Measurements from ENCODE around the gene HBS1L.

HBS1L gene

GRCh38 chr6:135086414-135086764 is 31.8 kb upstream of the HBS1L start:
- TF ChIP-seq CTCF (IDR thresholded peaks at IDR 0.05; ENCODE audit: insufficient read depth, low read length) (no peak), SPI1 (IDR thresholded peaks at IDR 0.05; ENCODE audit: borderline replicate concordance, low read depth) (no peak), POLR2AphosphoS5 (IDR thresholded peaks at IDR 0.05; ENCODE audit: low read depth) (no peak), REST (IDR thresholded peaks at IDR 0.05; ENCODE audit: insufficient replicate concordance, low read depth) (no peak), GABPA (IDR thresholded peaks at IDR 0.05; ENCODE audit: low read depth) (no peak)
- Histone ChIP-seq H3K27ac (replicated peaks) (no peak overlapping the region), H3K4me3 (replicated peaks; ENCODE audit: insufficient read depth, low read length) (no peak overlapping the region)

GRCh38 chr6:135085700-135086413 is 31.2 kb upstream of the HBS1L start:
- Histone ChIP-seq H3K4me3 (replicated peaks; ENCODE audit: insufficient read depth, low read length) (no peak overlapping the region), H3K27ac (replicated peaks) (no peak overlapping the region), H3K27me3 (ENCODE audit: insufficient read depth, poor library complexity, severe bottlenecking) (no peaks in the 10 kb centered on the region)
- no peak for TF ChIP-seq CTCF (IDR thresholded peaks at IDR 0.05; ENCODE audit: insufficient read depth, low read length)
- no peak for TF ChIP-seq POLR2AphosphoS5 (IDR thresholded peaks at IDR 0.05; ENCODE audit: low read depth)
- no peak for TF ChIP-seq GABPA (IDR thresholded peaks at IDR 0.05; ENCODE audit: low read depth)
- no peak for TF ChIP-seq SPI1 (IDR thresholded peaks at IDR 0.05; ENCODE audit: borderline replicate concordance, low read depth)
- no peak for TF ChIP-seq REST (IDR thresholded peaks at IDR 0.05; ENCODE audit: insufficient replicate concordance, low read depth)
- DNase-seq (ENCODE audit: low read depth in 1 of 2, low spot score in 1 of 2): no peak

More at GRCh38 chr6:135086414-135086764, 31.8 kb upstream of the HBS1L start:
- no peak for DNase-seq (ENCODE audit: low read depth in 1 of 2, low spot score in 1 of 2)
- no peaks in the 10 kb centered on the region for H3K27me3 ChIP-seq (ENCODE audit: insufficient read depth, poor library complexity, severe bottlenecking)

- no peak for TF ChIP-seq REST (IDR thresholded peaks at IDR 0.05; ENCODE audit: insufficient replicate concordance, low read depth)
- TF ChIP-seq CTCF (IDR thresholded peaks at IDR 0.05; ENCODE audit: insufficient read depth, low read length): no peak
- no peak for TF ChIP-seq POLR2AphosphoS5 (IDR thresholded peaks at IDR 0.05; ENCODE audit: low read depth)
- no peak for TF ChIP-seq SPI1 (IDR thresholded peaks at IDR 0.05; ENCODE audit: borderline replicate concordance, low read depth)
- TF ChIP-seq GABPA (IDR thresholded peaks at IDR 0.05; ENCODE audit: low read depth): no peak
- H3K27ac ChIP-seq (replicated peaks): no peak overlapping the region
- no peaks in the 10 kb centered on the region for H3K27me3 ChIP-seq (ENCODE audit: insufficient read depth, poor library complexity, severe bottlenecking)
- H3K4me3 ChIP-seq (replicated peaks; ENCODE audit: insufficient read depth, low read length): no peak overlapping the region
- DNase-seq (ENCODE audit: low read depth in 1 of 2, low spot score in 1 of 2): no peak
These were observed 30.3 kb upstream of the HBS1L start for GRCh38 chr6:135084916-135085269.

Measured in HL-60 (cell line).